ENCODE results near the gene GNPTG.
A peak's percentile ranks its signal among the peaks of the same experiment; 100 is the strongest.

The GNPTG gene

GRCh38 chr16:1372292-1372950, 20.7 kb downstream of the GNPTG start:
- Mint-ChIP-seq H3K36me3 (peaks cover 5% of the 10 kb centered on the region), H3K4me3 (no peak overlapping the region), H3K4me1 (peaks cover 2% of the 10 kb centered on the region), H3K9me3 (no peaks in the 10 kb centered on the region), H3K27ac (no peak overlapping the region), H3K27me3 (no peaks in the 10 kb centered on the region)
- DNase-seq (ENCODE audit: low spot score in 2 of 2) (no peak), ATAC-seq (ENCODE audit: low read depth) (no peak)

- peaks cover 10% of the 10 kb centered on the region for H3K4me1 Mint-ChIP-seq
- H3K4me3 Mint-ChIP-seq: no peak overlapping the region
- DNase-seq (ENCODE audit: low spot score in 2 of 2) (no peak), ATAC-seq (ENCODE audit: low read depth) (no peak)
- H3K27me3 Mint-ChIP-seq: no peaks in the 10 kb centered on the region
- H3K27ac Mint-ChIP-seq: no peak overlapping the region
- peaks cover 9% of the 10 kb centered on the region for H3K36me3 Mint-ChIP-seq
- no peaks in the 10 kb centered on the region for H3K9me3 Mint-ChIP-seq
Observed at GRCh38 chr16:1374418-1375297, 22.9 kb downstream of the GNPTG start.

GRCh38 chr16:1375298-1375640, 23.5 kb downstream of the GNPTG start:
- H3K4me3 Mint-ChIP-seq: no peak overlapping the region
- H3K4me1 Mint-ChIP-seq: peaks cover 14% of the 10 kb centered on the region
- peaks cover 9% of the 10 kb centered on the region for H3K36me3 Mint-ChIP-seq
- H3K27ac Mint-ChIP-seq: no peak overlapping the region
- DNase-seq (ENCODE audit: low spot score in 2 of 2) (no peak), ATAC-seq (ENCODE audit: low read depth) (no peak)
- H3K27me3 Mint-ChIP-seq: no peaks in the 10 kb centered on the region
- H3K9me3 Mint-ChIP-seq: no peaks in the 10 kb centered on the region

GRCh38 chr16:1375741-1376410, 24.1 kb downstream of the GNPTG start:
- peaks cover 15% of the 10 kb centered on the region for H3K4me1 Mint-ChIP-seq
- H3K27ac Mint-ChIP-seq: no peak overlapping the region
- H3K27me3 Mint-ChIP-seq: no peaks in the 10 kb centered on the region
- no peak for DNase-seq (ENCODE audit: low spot score in 2 of 2)
- H3K9me3 Mint-ChIP-seq: no peaks in the 10 kb centered on the region
- H3K36me3 Mint-ChIP-seq: peaks cover 9% of the 10 kb centered on the region
- no peak overlapping the region for H3K4me3 Mint-ChIP-seq
- no peak for ATAC-seq (ENCODE audit: low read depth)

GRCh38 chr16:1377406-1378010, 25.8 kb downstream of the GNPTG start:
- Mint-ChIP-seq H3K4me1 (peaks cover 15% of the 10 kb centered on the region), H3K9me3 (no peaks in the 10 kb centered on the region), H3K4me3 (no peak overlapping the region), H3K27ac (peak overlapping the region; percentile 73), H3K36me3 (peaks cover 7% of the 10 kb centered on the region), H3K27me3 (no peaks in the 10 kb centered on the region)
- ATAC-seq (ENCODE audit: low read depth): no peak
- DNase-seq (ENCODE audit: low spot score in 2 of 2): no peak

- DNase-seq (ENCODE audit: low spot score in 2 of 2) (no peak), ATAC-seq (ENCODE audit: low read depth) (no peak)
- H3K36me3 Mint-ChIP-seq: peaks cover 7% of the 10 kb centered on the region
- peak overlapping the region; percentile 91 for H3K27ac Mint-ChIP-seq
- H3K9me3 Mint-ChIP-seq: no peaks in the 10 kb centered on the region
- peaks cover 15% of the 10 kb centered on the region for H3K4me1 Mint-ChIP-seq
- peak overlapping the region; percentile 65 for H3K4me3 Mint-ChIP-seq
- H3K27me3 Mint-ChIP-seq: no peaks in the 10 kb centered on the region
Observed at GRCh38 chr16:1378087-1378803, 26.5 kb downstream of the GNPTG start.

GRCh38 chr16:1378804-1379303, 27.1 kb downstream of the GNPTG start:
- peak; percentile 49 to 59 for DNase-seq (ENCODE audit: low spot score in 2 of 2)
- H3K27me3 Mint-ChIP-seq: no peaks in the 10 kb centered on the region
- peaks cover 15% of the 10 kb centered on the region for H3K4me1 Mint-ChIP-seq
- H3K36me3 Mint-ChIP-seq: peaks cover 7% of the 10 kb centered on the region
- peak overlapping the region; percentile 65 for H3K4me3 Mint-ChIP-seq
- no peaks in the 10 kb centered on the region for H3K9me3 Mint-ChIP-seq
- peak; percentile 74 for ATAC-seq (ENCODE audit: low read depth)
- H3K27ac Mint-ChIP-seq: peak overlapping the region; percentile 91

GRCh38 chr16:1379304-1380076, 27.8 kb downstream of the GNPTG start:
- Mint-ChIP-seq H3K9me3 (no peaks in the 10 kb centered on the region), H3K4me3 (peak overlapping the region; percentile 83), H3K4me1 (peaks cover 15% of the 10 kb centered on the region), H3K27ac (peak overlapping the region; percentile 91), H3K27me3 (no peaks in the 10 kb centered on the region), H3K36me3 (peaks cover 7% of the 10 kb centered on the region)
- ATAC-seq (ENCODE audit: low read depth) (peak; percentile 69), DNase-seq (ENCODE audit: low spot score in 2 of 2) (peak; percentile 59 to 74)

- Mint-ChIP-seq H3K27me3 (no peaks in the 10 kb centered on the region), H3K4me1 (peaks cover 15% of the 10 kb centered on the region), H3K27ac (no peak overlapping the region), H3K36me3 (peaks cover 11% of the 10 kb centered on the region), H3K4me3 (peak overlapping the region; percentile 83), H3K9me3 (no peaks in the 10 kb centered on the region)
- ATAC-seq (ENCODE audit: low read depth): no peak
- DNase-seq (ENCODE audit: low spot score in 2 of 2): no peak
Observed at GRCh38 chr16:1380195-1380594, 28.5 kb downstream of the GNPTG start.

- Mint-ChIP-seq H3K36me3 (peaks cover 8% of the 10 kb centered on the region), H3K27ac (no peak overlapping the region), H3K27me3 (no peaks in the 10 kb centered on the region), H3K9me3 (no peaks in the 10 kb centered on the region), H3K4me3 (no peak overlapping the region), H3K4me1 (peaks cover 13% of the 10 kb centered on the region)
- DNase-seq (ENCODE audit: low spot score in 2 of 2) (no peak), ATAC-seq (ENCODE audit: low read depth) (no peak)
Observed at GRCh38 chr16:1381612-1382406, 30.1 kb downstream of the GNPTG start.

GRCh38 chr16:1383556-1383955, 31.8 kb downstream of the GNPTG start:
- no peaks in the 10 kb centered on the region for H3K27me3 Mint-ChIP-seq
- DNase-seq (ENCODE audit: low spot score in 2 of 2): no peak

GRCh38 chr16:1385232-1385631, 33.5 kb downstream of the GNPTG start:
- DNase-seq (ENCODE audit: low spot score in 2 of 2) (no peak), ATAC-seq (ENCODE audit: low read depth) (no peak)
- peaks cover under 1% of the 10 kb centered on the region for H3K4me1 Mint-ChIP-seq
- no peak overlapping the region for H3K4me3 Mint-ChIP-seq
- no peaks in the 10 kb centered on the region for H3K9me3 Mint-ChIP-seq
- peaks cover 5% of the 10 kb centered on the region for H3K36me3 Mint-ChIP-seq
- no peaks in the 10 kb centered on the region for H3K27me3 Mint-ChIP-seq
- H3K27ac Mint-ChIP-seq: no peak overlapping the region

More at GRCh38 chr16:1383556-1383955, 31.8 kb downstream of the GNPTG start:
- no peak overlapping the region for H3K4me3 Mint-ChIP-seq
- peaks cover 5% of the 10 kb centered on the region for H3K36me3 Mint-ChIP-seq
- no peaks in the 10 kb centered on the region for H3K9me3 Mint-ChIP-seq
- ATAC-seq (ENCODE audit: low read depth): no peak
- H3K4me1 Mint-ChIP-seq: peaks cover 9% of the 10 kb centered on the region
- no peak overlapping the region for H3K27ac Mint-ChIP-seq

Data from memory B cell (primary cell).